ENCODE measurements around the gene SLC4A9.
A peak's percentile ranks its signal among the peaks of the same experiment; 100 is the strongest.

SLC4A9 gene

DNA sequence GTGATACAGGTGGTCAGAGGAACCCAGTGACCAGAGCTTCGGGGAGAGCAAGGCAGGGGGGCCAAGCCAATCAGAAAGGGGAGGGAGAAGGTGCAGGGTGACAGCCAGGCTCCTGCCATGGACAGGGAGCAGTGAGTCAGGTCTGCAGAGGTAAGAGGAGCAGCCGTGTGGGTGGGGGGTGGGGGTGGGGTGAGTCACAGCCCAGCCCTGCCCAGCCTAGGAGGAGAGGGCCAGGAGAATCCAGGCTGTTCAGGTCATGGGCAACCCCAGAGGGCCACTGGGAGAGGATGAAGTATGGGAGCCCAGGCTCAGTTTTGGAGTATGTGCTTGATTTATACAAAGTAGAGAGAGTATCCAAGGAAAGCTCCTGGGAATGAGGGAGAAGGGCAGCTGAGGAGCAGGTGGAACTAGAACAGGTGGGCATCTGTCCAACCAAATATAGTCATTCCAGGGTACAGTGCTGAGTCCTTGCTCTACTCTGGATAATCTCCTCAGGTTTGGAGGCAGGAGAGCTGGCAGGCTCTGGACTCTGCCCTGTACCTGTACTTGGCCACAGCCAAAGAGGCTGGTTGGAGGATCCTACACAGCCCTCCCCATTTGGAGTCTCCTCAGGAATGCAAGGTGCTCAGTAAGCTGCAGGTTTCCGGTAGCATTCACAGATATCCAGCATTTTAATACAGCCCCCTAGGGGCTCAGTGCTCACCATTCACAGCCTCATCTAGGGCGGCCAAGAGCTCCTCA lies 15.1 kb upstream of the SLC4A9 start:
- DNase-seq (ENCODE audit: low read depth): no peak
- peak overlapping the region; percentile 70 for H3K4me3 ChIP-seq (replicated peaks; ENCODE audit: low read depth, low read length)
- TF ChIP-seq, protein P1, sequence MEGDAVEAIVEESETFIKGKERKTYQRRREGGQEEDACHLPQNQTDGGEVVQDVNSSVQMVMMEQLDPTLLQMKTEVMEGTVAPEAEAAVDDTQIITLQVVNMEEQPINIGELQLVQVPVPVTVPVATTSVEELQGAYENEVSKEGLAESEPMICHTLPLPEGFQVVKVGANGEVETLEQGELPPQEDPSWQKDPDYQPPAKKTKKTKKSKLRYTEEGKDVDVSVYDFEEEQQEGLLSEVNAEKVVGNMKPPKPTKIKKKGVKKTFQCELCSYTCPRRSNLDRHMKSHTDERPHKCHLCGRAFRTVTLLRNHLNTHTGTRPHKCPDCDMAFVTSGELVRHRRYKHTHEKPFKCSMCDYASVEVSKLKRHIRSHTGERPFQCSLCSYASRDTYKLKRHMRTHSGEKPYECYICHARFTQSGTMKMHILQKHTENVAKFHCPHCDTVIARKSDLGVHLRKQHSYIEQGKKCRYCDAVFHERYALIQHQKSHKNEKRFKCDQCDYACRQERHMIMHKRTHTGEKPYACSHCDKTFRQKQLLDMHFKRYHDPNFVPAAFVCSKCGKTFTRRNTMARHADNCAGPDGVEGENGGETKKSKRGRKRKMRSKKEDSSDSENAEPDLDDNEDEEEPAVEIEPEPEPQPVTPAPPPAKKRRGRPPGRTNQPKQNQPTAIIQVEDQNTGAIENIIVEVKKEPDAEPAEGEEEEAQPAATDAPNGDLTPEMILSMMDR (IDR thresholded peaks at IDR 0.05; ENCODE audit: low read length, missing control alignments): no peak

DNA sequence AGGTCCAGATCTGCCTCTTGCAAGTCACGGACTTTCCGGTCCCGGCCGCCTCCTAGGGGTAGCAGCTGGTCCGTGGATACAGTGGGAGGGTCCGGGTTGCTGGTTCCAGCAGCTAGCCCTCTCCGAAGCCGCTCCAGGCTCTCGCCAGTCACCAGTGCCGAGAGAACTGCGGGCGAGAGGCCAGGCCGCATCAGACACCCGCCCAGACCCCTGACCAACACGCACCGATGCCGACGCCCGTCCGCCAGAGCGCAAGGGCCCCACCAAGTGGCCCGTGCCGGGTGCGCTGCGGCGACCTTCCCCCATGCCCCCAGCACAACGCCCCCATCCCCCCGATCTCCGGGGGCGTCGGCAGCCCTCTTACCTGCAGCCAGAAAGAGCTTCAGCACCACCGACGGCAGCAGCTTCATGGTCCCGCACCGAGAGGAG lies 14.1 kb upstream of the SLC4A9 start:
- TF ChIP-seq, protein P1 (IDR thresholded peaks at IDR 0.05; ENCODE audit: low read length, missing control alignments): peak; percentile 42
- DNase-seq (ENCODE audit: low read depth): peak; percentile 68
- H3K4me3 ChIP-seq (replicated peaks; ENCODE audit: low read depth, low read length): peak overlapping the region; percentile 70

DNA sequence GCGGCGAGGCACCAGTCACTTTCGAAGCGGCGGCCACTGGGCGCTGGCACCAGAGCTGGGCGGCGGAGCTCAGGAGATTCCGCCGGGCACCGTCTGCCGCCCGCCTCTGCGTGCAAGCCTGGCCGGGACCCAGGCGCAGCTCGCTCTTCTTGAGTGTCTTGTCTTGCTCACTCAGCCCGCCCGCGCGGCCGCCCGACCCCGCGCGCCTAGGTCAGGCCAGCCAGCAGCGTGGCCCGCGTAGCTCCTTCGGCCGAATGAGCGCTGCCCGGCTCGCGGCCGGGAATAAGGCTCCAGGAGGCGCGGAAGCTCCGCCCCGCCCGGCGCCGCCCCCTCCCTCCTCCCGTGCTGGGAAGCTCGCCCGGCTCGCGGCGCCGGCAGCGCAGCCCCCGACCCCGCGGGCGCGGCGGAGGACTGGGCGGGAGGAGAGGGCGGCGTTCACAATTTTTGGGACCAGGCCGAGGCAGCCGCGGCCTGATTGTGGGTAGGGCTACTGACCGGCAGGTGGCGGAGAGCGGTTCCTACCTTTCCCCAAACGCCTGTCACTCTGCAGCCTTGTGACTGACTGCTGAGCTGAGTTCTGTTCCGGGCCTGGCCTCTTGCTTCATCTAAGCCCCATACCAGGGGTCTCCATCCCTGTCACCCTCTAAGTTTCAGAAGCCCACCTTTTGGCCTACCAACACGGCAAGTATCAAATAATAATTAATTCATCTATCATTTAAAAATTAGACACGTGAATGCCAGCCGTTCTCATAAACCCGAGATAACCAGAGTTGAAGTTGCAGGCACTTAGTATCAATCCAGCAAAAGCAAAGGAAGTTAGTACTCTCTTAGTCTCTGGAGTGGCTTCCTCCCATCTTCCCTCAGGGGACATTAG lies 13.4 kb upstream of the SLC4A9 start, which contains the start of gene HBEGF:
Gene HBEGF (minus strand): TSS at position 256 of the 874 bp plus-strand sequence. CDS start 275 bp downstream, outside the sequence.
- TF ChIP-seq, protein P1 (IDR thresholded peaks at IDR 0.05; ENCODE audit: low read length, missing control alignments): peak; percentile 41
- H3K4me3 ChIP-seq (replicated peaks; ENCODE audit: low read depth, low read length): peak within 1 kb of the TSS; percentile 70
- peak; percentile 71 for DNase-seq (ENCODE audit: low read depth)

DNA sequence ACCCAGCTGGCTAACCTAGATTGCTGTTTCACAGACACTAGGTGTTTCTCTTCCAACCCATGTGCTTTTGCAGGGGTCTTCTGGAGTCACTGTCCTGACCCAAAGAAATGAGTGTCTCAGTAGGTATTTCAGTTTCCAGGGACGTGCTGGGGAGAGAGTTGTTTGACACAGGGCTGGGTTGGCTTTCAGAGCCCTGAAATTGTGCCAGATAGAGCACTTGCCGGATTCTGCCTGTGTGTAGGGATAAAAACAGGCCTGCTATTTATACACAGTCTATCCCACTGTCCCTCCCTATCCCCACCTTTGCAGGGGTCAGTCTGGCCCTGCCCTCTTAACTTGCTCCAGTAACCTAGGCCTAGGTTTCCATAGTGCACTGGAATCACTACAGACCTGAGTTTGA lies 12.6 kb upstream of the SLC4A9 start:
- TF ChIP-seq, protein P1 (IDR thresholded peaks at IDR 0.05; ENCODE audit: low read length, missing control alignments): no peak
- DNase-seq (ENCODE audit: low read depth): no peak
- H3K4me3 ChIP-seq (replicated peaks; ENCODE audit: low read depth, low read length): no peak overlapping the region

DNA sequence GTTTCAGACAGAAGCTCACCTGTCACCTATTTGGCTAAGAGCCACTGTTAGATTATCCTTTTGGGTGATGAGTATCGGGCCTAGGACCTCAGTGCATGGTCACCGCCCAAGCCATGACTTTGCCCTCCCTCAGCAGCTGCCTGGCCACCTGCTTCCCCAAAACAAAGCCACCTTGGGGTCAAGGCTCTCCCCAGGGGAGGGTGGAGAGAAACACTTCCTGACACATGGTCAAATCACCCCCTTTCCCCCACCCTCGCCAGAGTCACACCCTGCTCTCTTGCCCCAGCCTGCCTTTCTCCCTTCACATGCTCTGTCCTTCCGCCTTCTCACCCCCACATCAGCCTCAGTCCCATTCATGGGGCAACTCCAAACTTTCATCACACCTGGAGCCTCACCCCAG lies 11.9 kb upstream of the SLC4A9 start:
- TF ChIP-seq, protein P1 (IDR thresholded peaks at IDR 0.05; ENCODE audit: low read length, missing control alignments): no peak
- no peak for DNase-seq (ENCODE audit: low read depth)
- H3K4me3 ChIP-seq (replicated peaks; ENCODE audit: low read depth, low read length): no peak overlapping the region

DNA sequence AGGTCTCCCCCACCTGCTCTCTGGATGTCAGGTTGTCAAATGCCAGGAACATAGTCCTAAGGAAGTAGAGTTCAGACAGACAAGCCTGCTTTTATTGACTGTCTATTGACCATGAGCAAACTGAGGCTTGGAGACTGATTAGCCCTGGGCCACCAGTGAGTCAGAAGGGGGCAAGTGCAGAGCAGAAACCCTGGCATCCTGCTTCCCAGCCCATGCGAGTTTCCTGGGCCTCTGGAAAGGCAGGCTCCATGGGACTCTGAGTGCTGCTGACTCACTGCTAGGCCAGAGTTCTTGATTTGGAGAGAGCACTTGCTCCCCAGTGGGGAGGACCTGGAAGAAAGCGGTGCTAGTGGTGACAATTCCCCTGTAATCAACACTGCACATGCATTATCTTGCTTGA lies 10.8 kb upstream of the SLC4A9 start:
- TF ChIP-seq, protein P1 (IDR thresholded peaks at IDR 0.05; ENCODE audit: low read length, missing control alignments): no peak
- DNase-seq (ENCODE audit: low read depth): no peak
- no peak overlapping the region for H3K4me3 ChIP-seq (replicated peaks; ENCODE audit: low read depth, low read length)
